HG02870 (cell line): ENCODE data around the gene MEIOSIN.
"Not testable (repeated sequence)": the region's sequence is repeated elsewhere in the genome, so short reads cannot be mapped to it uniquely, and the experiment has no call there.

Experiments used
- ATAC-seq: cut with Tn5 transposase; IDR thresholded peaks from one replicate; pipeline ENCODE4 v1.9.1; 2021; ENCODE audit warnings: mild to moderate bottlenecking, moderate library complexity; ENCODE audit not compliant: unreplicated experiment

MEIOSIN gene, protein sequence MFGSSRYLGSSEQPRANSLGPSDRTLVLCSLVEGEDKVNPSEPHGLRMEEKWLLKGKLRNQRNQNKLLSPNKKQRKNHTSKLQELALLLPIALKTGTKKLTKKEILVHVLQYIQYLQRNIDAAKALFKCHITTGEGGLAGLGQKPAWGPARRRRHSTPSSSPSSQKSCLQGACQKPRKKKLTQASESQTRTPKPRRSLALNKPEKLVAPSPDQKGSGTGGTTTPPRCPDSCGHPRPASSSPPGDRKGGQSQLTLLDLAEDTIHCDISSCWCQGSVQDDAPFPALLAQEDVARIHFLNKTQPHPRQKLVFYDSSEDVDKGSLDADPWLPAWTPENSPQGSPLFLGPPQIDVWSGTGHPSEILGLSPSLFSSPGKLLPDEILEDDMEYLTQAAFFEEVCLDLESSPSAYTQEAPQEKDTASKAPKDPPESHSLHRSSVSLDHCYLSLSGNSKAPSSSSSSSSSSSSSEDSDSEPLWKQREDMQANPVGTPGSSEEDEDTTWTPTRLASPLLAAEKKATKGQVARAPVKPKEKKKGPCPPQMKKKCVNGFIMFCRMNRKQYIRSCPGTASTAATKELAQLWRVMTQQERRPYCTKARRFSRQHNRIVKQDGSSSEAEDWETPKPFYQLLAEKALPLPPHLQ

DNA sequence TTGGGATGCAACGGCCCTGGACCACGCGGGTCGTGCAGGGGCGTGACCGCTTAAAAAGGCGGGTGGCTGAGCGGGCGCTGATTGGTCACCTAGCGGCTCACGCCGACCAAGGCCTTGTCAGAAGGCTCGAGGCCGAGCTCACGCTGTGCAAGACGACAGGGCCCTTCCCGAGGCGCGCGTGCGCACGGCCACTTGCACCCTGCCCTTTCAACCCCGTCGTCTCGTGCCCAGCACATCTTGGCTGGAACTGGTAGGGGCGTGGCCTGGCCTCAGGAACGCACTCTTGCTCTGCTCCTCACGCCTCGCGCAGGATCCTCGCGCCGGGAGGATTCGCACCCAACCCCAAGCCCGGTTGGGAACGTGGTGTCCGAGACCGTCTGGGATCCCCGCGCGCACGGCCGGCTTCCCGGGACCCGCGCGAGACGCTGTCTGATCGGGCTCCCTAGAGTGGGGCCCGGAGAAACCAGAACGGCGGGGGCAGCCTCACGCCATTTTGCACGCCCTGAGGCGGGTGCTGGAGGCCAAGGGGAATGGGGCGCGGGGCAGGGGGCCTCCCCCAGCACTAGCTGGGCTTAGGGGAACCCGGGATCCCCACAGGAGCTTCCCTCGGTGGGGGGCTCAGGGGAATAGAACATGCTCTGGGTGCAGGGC lies at the start of gene MEIOSIN:
TSS of gene MEIOSIN (plus strand) at position 280 of the 651 bp plus-strand sequence. CDS start 1,938 bp downstream, outside the sequence.
- ATAC-seq, result no peak

DNA sequence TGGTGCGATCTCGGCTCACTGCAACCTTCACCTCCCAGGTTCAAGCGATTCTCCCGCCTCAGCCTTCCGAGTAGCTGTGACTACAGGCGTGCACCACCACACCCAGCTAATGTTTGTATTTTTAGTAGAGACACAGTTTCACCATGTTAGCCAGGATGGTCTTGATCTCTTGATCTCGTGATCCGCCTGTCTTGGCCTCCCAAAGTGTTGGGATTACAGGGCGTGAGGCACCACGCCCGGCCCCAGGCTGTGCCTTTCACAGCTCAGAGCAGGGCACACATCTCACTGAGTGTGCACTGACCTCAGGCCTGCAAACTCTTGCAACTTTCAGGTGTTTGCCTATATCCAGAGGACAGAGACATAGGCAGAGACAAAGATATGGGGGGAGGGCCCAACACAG lies 48.2 kb upstream of the MEIOSIN start:
- not testable (repeated sequence) for ATAC-seq

DNA sequence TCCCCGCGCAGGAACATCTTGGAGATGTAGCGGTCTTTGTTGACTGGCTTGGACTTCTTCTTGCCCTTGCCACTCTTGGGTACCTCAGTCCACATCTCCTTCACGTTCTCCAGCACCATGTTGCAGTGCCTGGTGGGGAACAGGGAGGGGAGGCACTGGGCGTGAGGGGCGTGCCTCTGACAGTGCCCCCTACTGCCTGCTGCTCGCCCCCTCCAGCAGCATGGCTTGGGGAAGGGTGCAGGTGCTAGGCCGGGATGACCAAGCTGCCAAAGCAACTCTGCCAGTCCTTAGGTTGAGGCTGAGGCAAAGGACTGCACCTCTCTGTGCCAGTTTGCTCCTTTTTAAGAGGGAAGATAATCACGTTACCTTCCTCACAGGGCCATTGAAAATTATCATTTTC lies 45.6 kb upstream of the MEIOSIN start:
- ATAC-seq, result no peak

DNA sequence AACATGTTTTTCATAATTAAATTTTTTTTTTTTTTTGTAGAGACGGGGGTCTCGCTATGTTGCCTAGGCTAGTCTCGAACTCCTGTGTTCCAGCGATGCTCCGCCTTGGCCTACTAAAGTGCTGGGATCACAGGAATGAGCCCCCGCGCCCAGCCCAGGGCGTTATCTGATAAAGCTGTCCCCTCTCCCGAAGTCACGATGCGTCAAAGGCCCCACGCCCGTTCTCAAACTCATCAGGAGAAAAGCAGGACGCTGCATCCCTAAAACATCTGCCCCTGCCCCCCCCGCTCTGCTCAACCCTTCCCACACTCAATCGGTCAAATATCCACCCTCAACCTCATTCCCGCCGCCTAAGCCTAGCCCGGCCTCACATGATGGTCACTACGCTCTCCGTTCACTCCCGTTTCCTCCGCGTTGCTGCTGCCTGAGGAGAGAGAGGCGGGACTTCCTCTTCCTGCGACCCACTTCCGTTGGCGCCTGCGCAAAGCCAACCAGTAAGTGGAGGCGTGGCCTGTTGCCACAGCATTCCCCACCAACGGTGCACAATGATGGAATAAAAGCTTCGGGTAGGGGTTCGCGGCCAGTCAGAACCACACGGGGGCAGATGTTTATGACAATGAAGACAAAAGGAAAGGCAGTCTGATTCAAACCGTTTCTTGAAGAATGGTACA lies 41.6 kb upstream of the MEIOSIN start, which contains the start of gene SNRPD2:
TSS of gene SNRPD2 (minus strand) at position 438 of the 671 bp plus-strand sequence. CDS start at position 373, 65 bp downstream.
- ATAC-seq, result peak; percentile 54

DNA sequence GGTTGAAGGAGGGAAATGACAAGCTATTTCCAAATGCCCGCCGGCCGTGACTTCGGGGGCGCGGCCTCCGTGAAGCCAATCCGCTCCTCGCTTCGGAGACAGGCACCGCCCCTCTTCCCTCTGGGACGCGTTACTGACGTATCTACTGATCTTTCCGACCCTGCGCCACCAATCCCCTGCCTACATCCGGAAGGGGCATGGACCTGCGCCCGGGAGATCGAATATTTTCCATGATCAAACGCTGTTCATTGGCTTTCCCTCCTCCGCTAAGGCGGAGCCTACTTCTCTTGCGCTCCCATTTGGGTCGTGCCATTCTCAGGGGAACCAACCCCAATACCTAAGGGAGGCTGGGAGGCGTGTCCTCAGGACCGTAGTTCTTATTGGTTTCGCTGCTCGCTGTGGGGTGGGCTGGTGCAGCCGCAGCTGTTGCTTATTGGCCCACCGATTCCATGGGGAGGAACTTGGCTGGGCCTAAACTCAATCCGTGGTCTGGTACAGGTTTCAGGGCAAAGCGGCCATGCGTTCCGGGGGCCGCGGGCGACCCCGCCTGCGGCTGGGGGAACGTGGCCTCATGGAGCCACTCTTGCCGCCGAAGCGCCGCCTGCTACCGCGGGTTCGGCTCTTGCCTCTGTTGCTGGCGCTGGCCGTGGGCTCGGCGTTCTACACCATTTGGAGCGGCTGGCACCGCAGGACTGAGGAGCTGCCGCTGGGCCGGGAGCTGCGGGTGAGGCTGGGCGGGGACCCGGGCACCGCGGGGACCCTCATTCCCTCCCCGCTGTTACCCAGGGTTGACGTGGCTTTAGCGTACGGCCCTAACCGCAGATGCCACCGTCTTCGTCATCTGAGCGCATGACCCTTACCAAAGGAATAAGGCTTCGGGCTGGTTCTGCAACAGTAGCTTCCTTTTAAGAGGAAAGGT lies 40.8 kb upstream of the MEIOSIN start, which contains the start of gene QPCTL:
TSS of gene QPCTL (plus strand) at position 480 of the 919 bp plus-strand sequence. CDS start at position 518, 38 bp downstream.
- peak; percentile 87 for ATAC-seq

DNA sequence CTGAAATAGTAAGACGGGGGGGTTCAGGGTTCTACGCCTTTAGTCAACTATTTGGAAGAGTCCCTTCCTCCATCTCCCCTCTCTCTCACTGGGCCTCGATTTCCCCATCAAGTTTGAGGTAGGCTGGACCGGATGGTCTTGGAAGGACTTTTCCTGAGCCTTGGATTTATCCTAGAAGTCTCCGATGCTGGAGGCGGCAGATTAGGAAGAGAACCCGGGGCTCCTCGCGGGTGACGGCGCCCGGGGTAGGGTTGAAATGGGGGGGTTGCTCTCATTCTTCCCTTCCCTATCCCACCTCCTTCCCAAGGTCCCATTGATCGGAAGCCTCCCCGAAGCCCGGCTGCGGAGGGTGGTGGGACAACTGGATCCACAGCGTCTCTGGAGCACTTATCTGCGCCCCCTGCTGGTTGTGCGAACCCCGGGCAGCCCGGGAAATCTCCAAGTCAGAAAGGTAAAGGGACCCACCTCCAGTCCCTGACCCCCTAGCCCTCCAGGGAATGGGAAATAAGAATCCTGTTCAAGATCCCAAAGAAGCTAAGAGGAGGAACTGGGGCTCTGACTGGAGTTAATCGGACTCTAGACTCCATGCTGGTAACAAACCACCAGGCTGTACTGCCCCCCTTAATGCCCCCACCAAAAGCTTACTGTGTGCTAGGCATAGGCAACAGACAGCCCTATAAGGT lies 40.0 kb upstream of the MEIOSIN start:
- no peak for ATAC-seq

DNA sequence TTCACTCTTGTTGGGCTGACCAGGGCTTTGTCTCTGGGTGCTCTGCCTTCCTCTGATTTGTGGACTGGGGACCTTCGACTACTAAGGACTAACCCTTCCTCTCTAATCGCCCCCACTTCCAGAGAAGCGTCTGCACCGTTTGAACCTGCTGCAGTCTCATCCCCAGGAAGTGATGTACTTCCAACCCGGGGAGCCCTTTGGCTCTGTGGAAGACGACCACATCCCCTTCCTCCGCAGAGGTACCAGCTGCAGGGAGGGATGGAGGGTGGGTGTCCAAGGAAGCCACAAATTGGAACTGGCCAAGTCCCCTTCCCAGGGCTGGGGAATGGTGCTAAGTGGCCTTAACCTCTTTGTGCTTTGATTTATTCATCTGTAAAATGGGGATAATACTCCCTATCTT lies 31.6 kb upstream of the MEIOSIN start:
- ATAC-seq, result no peak

DNA sequence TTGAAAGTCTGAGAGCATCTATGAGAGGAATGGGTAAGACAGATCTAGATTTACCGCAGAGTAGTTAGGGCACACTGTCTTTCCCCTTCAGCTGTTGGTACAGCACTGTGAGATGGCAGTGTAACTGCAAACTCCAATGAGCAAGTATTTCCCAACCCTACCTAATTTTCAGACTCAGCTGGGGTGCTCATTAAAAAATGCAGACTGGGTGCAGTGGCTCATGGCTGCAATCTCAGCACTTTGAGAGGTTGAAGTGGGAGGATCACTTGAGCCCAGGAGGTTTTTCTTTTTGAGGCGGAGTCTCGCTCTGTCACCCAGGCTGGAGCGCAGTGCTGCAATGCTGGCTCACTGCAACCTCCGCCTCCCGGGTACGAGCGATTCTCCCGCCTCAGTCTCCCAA lies 28.1 kb upstream of the MEIOSIN start:
- ATAC-seq, result no peak

DNA sequence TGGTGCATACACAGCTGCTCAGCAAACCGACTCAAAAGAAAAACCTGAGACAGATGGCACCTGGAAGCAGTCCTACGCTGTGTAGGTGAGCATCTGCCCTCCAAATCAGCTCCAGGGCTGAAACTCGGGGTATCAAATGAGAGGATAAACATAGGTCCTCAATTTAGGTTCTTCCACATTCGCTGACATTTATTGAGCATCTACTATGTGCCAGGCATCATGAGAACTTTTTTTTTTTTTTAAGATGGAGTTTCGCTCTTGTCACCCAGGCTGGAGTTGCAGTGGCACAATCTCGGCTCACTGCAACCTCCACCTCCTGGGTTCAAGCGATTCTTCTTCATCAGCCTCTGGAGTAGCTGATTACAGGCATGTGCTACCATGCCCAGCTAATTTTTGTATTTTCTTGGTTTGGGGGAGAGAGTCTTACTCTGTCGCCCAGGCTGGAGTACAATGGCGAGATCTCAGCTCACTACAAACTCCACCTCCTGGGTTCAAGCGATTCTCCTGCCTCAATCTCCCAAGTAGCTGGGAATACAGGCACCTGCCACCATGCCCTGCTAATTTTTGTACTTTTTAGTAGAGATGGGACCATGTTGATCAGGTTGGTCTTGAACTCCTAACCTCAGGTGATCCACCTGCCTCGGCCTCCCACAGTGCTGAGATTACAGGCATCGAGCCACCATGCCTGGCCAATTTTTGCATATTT lies 27.4 kb upstream of the MEIOSIN start:
- no peak for ATAC-seq

DNA sequence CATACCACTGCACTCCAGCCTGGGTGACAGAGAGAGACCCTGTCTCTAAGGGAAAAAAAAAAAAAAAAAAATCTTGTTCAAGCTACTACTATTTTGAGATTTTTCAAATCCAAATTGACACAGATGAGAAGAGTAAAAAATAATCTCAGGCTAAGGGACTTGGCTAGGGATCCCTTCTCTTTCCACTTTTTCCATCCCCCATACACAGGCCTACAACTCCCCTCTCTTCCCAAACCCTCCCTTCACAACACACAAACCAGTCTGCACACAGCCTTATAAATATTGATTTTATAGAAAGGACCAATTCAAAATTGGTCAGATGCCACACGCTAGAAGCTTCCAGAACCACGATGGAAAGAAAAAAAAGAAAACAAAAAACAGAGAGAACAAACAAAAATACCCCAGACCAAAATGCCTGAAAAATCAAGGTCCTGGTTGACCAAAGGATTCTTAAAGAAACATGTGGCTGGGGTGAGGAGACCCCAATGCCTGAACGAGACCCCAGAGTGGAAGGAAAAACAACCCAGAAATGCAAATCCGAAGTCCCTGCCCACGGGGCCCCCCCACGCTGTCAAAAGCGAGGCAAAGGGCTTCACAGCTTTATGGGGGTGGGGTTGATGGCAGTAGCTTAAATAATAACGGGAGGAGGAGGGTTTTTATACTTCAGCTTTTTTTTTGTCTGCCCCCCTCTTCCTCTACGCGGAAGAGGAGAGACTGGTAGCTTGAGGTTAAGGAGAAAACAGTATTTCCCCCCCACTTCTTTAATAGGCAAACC lies 22.7 kb upstream of the MEIOSIN start:
- no peak for ATAC-seq

DNA sequence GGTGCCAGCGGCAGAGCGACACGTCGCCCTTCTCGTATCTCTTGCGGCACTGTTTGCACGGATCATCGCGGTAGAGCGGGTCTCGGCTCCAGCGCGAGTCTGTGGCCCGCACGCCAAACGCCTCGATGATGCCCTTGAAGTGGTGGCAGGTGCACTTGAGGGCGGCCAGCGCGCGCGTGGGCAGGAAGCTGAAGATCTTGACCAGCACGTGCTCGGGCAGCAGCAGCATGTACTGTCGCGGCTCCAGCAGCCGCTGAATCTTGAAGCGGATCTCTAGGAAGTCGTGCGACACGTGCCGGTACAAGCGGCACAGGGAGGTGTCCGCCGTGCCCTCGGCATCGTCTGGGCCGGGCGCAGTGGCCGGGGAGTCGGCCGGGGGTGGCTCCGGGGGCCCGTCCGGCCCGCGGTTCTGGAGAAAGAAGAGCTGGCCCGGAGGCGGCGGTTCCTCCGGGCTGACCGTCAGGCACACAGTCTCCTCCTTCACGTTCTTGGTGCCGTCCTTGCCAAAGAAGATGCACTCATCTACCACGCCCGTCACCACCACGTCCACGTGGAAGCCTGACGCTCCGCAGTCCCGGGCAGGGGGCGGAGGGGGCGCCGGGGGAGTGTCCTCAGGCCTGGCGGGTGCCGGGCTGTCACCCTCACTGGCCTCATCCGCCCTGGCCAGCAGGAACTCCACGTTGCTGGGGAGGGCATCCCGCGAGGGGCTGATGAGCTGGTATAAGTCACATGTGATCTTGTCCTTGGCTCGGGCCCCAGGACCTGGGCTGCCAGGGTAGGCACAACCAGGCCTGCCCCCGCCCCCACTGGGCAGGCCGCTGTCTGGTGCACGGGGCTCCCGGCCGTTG lies 21.2 kb upstream of the MEIOSIN start:
- no peak for ATAC-seq

DNA sequence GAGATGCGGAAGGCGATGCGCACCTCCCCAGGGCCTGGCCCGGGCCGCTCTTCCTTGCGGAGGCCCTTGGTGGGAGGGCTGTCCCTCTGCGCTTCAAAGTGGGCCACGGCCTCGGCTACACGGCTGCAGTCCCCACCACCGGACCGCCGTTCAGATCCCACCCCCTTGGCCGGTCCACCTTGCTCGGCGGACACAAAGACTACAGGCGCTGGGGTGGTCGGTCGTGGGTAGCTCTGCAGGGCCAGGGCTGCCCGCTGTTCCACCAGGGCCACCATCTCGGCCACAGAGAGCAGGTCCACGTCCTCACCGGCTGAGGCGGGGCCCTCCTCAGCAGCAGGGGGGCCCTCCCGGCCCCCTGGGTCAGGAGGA lies 20.6 kb upstream of the MEIOSIN start:
- no peak for ATAC-seq

DNA sequence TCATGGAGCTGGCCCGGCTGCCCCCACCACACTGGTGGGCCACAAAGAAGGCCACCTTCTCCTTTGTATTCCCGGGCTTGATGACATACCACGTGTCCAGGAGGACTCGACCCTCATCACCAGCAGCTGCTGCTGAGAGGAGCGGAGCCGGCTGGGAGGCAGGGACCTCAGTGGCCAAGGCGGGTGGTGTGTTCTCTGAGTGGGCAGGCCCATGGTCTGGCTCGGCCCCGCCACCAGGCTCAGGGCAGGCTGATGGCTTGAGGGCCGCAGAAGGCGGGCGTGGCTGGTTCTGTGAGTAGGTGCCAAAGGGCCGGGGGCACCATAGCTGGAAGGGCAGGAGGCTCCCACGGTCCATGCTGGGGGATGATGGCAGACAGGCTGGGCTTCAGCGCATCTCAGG lies 20.1 kb upstream of the MEIOSIN start:
- ATAC-seq, result no peak

DNA sequence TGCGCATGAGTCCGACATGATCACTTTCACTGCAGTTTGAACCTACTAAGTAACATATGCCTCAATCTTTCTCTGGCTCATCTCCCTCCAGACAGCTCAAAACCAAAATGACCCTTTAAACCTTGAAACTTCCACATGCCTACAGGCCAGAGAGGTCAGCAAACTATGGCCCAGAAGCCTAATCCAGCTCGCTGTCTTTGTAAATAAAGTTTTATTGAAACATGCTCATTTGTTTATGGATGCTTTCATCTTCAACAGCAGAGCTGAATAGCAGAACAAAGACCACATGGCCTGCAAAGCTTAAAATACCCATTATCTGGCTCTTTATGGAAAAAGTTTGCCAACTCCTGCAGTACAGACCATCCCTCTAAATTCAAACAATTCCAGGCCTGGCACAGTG lies 18.1 kb upstream of the MEIOSIN start:
- no peak for ATAC-seq

DNA sequence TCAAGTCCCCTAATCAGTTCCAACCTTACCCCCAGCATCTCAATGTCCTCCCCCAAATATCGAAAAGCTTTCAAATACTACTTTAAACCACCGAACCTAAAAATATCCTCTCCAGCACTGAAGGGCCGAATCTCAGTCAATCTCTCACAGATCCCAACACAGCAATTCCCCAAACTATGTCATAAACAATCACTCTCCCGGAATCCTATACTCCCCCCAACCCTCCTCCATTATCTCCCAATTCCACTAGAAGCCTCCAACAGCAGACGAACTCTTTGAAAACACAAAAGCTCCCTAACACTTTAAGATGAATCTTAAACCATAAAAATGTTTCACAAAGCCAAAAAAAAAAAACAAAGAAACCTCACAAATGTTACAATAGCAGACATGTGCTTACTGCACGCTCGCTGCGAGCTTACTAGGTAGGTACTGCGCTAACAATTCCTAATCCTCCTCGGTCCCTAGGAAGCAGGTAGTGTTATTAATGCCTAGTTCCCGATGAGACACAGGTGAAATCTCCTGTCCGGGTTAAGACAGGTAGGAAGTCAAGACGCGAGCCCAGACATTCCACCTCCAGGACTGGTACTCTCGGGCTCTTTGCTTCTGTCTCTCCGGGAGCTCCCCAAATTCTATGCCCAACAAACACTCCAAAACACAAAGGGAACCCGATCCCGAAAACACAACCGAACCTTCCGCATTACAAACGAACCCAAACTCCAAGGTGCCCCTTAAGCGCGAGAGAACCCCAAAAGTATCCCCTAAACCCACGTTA lies 16.7 kb upstream of the MEIOSIN start:
- no peak for ATAC-seq
